Endothelial cell (in vitro differentiated cells): ENCODE measurements around the gene OGFOD2. TPM values are rescaled to one million over a fixed set of nuclear protein-coding genes. Genes with fewer than 3 reads are reported as not detected.

ENCODE experiments used
- DNase-seq: peaks from one replicate; pipeline ENCODE4 v3.0.0; 2021; ENCODE audit warnings: low spot score
- H3K27ac Mint-ChIP-seq: one replicate; pipeline ENCODE4 v1.8.0; 2021; ENCODE audit warnings: mixed read lengths, inconsistent platforms; ENCODE audit not compliant: unreplicated experiment
- H3K27me3 Mint-ChIP-seq: one replicate; pipeline ENCODE4 v1.8.0; 2021; ENCODE audit warnings: mild to moderate bottlenecking, moderate library complexity, mixed read lengths, inconsistent platforms; ENCODE audit not compliant: unreplicated experiment
- H3K36me3 Mint-ChIP-seq: one replicate; pipeline ENCODE4 v1.8.0; 2021; ENCODE audit warnings: mild to moderate bottlenecking, low read depth, mixed read lengths, inconsistent platforms; ENCODE audit not compliant: unreplicated experiment
- H3K4me1 Mint-ChIP-seq: one replicate; pipeline ENCODE4 v1.8.0; 2021; ENCODE audit warnings: mild to moderate bottlenecking, mixed read lengths, inconsistent platforms; ENCODE audit not compliant: unreplicated experiment
- H3K4me3 Mint-ChIP-seq: one replicate; pipeline ENCODE4 v1.8.0; 2021; ENCODE audit warnings: mild to moderate bottlenecking, mixed read lengths, inconsistent platforms; ENCODE audit not compliant: unreplicated experiment
- H3K9me3 Mint-ChIP-seq: one replicate; pipeline ENCODE4 v1.8.0; 2021; ENCODE audit warnings: mixed read lengths, inconsistent platforms; ENCODE audit not compliant: unreplicated experiment
- CTCF ChIP-seq: fragments of 200-600 bp; sonication (generic); IDR thresholded peaks from one replicate; pipeline ENCODE4 v1.5.0; 2021; ENCODE audit warnings: antibody characterized with exemption; ENCODE audit not compliant: unreplicated experiment
- total RNA-seq: library from RNA; stranded (reverse); fragmentation: NEBNext Ultra II Directional; extraction: Animal tissue kit (Norgen Biotek cat#: 25700); gene quantifications from one replicate; pipeline ENCODE4 v1.2.1, GENCODE V29; 2021; ENCODE audit not compliant: unreplicated experiment

The OGFOD2 gene
- total RNA-seq, 1 donor from 2014 or later = 10.4 TPM

GRCh38 chr12:122982963-122983788 lies 8.1 kb downstream of the OGFOD2 start:
- DNase-seq = no peak
- TF ChIP-seq CTCF = no peak
- H3K36me3 Mint-ChIP-seq = peaks cover 9% of the 10 kb centered on the region
- H3K9me3 Mint-ChIP-seq = no peaks in the 10 kb centered on the region
- H3K4me3 Mint-ChIP-seq = peak overlapping the region; percentile 59
- peak overlapping the region; percentile 24 for H3K27ac Mint-ChIP-seq
- H3K27me3 Mint-ChIP-seq = peaks cover 5% of the 10 kb centered on the region
- H3K4me1 Mint-ChIP-seq = peaks cover 26% of the 10 kb centered on the region

GRCh38 chr12:122983789-122984515 lies 8.9 kb downstream of the OGFOD2 start:
- H3K4me1 Mint-ChIP-seq = peaks cover 26% of the 10 kb centered on the region
- DNase-seq = no peak
- H3K9me3 Mint-ChIP-seq = no peaks in the 10 kb centered on the region
- peaks cover 9% of the 10 kb centered on the region for H3K36me3 Mint-ChIP-seq
- peak overlapping the region; percentile 77 for H3K4me3 Mint-ChIP-seq
- peak overlapping the region; percentile 70 for H3K27ac Mint-ChIP-seq
- H3K27me3 Mint-ChIP-seq = peaks cover 5% of the 10 kb centered on the region
- TF ChIP-seq CTCF = no peak

- no peak for TF ChIP-seq CTCF
- Mint-ChIP-seq H3K27me3 (peaks cover 4% of the 10 kb centered on the region), H3K27ac (peak overlapping the region; percentile 70), H3K9me3 (no peaks in the 10 kb centered on the region), H3K4me3 (peak overlapping the region; percentile 77), H3K36me3 (peaks cover 9% of the 10 kb centered on the region), H3K4me1 (peaks cover 26% of the 10 kb centered on the region)
- no peak for DNase-seq
These were observed 9.7 kb downstream of the OGFOD2 start for GRCh38 chr12:122984612-122985337.

- no peak for DNase-seq
- Mint-ChIP-seq H3K4me3 (no peak overlapping the region), H3K27ac (no peak overlapping the region), H3K4me1 (peaks cover 23% of the 10 kb centered on the region), H3K27me3 (peaks cover 4% of the 10 kb centered on the region), H3K9me3 (no peaks in the 10 kb centered on the region), H3K36me3 (peaks cover 9% of the 10 kb centered on the region)
- TF ChIP-seq CTCF = no peak
These were observed 10.6 kb downstream of the OGFOD2 start for GRCh38 chr12:122985338-122986257.
